Fibroblast of skin of left biceps (primary cell): ENCODE measurements around the gene TRERF1.

ENCODE experiments used
- DNase-seq, 2 experiments: peaks; one replicate each; pipeline ENCODE4 v3.0.0-alpha.2; 2013; ENCODE audit warnings: low read depth in 2 of 2

TRERF1 gene

DNA sequence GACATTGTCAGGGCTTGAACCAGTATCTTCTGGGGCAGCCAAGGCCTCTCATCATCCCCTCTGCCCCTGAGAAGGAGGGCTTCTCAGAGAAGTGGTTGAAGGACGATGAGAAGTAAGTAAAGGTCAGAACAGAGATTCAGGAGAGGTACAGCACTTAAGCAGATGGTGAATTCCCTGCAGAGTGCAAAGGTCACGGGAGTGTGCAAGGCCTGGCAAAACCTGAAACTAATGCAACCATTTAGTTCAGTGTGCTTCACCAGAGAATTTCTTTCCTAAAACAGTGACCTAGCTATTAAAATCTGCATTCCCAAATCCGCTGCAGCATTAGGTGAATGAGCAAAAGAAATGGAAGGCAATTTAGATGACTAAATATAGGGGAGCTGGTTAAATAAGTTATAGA, 58.4 kb downstream of the TRERF1 start:
- DNase-seq, result no peak

GRCh38 chr6:42392833-42393232, 58.9 kb downstream of the TRERF1 start:
- no peak for DNase-seq

DNA sequence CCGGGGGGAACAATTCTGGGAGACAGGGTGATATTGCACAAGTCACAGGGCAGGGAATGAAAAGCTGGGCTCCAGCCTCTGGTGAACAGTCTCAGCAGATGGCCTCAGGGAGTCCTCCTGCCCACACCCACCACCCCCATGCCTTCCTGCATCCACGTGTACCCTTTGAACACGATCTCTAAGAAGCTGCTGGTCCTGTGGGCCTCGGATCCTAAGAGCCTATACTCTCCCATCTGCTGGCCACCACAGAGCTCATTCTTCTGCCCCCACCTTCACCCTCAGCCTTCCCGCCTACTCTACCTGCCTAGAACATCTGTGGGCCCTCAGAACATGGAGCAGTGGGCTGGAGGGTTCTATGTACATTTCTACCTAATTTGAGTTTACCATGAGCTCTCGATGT, 60.3 kb downstream of the TRERF1 start:
- DNase-seq, result no peak

- no peak for DNase-seq
These were observed 61.3 kb downstream of the TRERF1 start for GRCh38 chr6:42390228-42390934.

DNA sequence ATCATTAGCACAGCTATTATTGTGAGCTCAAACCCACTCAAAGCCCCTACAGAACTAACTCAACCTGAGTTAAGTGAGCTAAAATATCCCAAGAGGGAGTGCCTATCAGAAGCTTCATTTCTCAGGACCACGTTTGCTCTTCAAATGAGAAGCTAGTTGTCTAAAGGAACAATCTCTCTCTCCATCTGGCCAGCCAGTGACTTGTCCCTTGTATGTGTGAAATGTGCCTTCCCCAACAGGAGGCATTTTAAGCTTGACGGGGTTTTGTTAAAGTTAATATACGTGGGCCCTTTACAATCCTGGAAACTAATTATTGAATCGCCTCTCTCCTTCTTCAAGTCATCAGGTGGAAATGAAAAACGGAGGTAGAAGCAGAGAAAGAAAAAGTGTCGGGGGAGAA, 62.0 kb downstream of the TRERF1 start:
- no peak for DNase-seq

GRCh38 chr6:42388046-42388445, 63.7 kb downstream of the TRERF1 start:
- no peak for DNase-seq

GRCh38 chr6:42387336-42387735, 64.4 kb downstream of the TRERF1 start:
- no peak for DNase-seq

- DNase-seq, result no peak
These were observed 66.4 kb downstream of the TRERF1 start for GRCh38 chr6:42385339-42385738.

DNA sequence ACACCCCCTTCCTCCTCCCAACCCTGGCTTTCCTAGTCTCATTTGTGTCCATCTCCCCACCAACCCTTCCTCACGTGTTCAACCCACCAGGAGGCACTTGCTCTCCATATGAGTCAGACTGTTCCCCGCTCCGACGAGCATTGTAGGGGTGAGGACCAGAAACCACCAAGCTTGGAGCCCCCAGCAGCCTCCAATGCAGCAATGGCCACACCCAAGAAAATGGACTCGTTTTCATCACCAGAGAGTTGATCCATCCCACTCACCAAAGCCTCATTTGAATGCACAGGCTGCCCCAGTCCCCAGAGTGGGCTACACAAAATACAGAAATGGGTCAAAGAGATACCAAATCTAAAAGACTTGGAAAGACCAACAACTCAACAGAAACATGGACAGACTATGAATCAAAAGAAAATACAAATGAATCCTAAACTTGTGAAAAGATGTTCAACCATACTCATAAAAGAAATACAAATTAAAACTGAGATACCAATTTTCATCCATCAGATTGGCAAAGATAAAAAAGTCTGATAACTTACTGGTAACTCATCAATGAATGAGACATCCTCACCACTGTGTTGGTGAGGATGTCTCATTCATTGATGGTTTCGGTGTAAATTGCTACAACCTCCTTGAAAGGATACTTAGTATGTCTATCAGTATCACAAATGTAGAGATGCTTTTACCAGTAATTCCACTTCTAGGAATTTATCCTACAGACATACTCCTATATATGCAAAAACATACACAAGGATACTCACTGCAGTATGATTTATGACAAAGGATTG, 68.1 kb downstream of the TRERF1 start:
- no peak for DNase-seq

DNA sequence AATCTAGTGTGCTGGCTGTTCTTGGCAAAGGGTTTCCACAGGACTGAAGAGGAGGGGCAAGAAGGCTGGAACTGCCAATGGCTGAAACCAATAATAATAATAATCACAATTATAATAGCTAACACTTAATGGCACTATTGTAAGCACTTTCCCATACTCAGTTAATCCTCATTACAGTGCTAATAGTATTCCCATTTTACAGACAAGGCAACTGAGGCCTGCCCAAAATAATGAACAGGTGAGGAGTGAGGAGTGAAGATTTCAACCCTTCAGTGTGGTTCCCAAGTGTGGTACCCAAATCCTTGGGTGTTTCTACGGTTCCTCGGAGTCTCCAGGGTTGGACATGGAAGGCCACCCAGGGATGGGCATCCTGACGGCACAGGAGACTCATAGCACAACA, 69.9 kb downstream of the TRERF1 start:
- no peak for DNase-seq

- DNase-seq, result no peak
These were observed 71.3 kb downstream of the TRERF1 start for GRCh38 chr6:42380228-42380979.

DNA sequence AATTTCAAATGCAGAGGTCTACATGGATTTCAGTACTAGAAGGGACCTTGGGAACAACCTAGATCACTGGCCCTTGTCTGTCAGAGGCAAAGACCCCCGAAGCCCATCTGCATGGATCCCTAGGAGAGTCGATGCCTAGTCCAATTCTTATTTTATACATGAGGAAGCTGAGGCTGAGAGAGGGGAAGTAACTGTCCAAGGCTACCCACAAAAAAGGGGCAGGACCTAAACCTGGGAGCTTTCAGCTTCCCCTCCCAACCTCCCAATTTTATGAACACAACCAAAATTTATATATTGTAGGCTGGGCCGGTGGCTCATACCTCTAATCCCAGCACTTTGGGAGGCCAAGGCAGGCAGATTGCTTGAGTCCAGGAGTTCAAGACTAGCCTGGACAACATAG, 73.2 kb downstream of the TRERF1 start:
- DNase-seq, result no peak

- no peak for DNase-seq
These were observed 73.6 kb downstream of the TRERF1 start for GRCh38 chr6:42378125-42378524.

DNA sequence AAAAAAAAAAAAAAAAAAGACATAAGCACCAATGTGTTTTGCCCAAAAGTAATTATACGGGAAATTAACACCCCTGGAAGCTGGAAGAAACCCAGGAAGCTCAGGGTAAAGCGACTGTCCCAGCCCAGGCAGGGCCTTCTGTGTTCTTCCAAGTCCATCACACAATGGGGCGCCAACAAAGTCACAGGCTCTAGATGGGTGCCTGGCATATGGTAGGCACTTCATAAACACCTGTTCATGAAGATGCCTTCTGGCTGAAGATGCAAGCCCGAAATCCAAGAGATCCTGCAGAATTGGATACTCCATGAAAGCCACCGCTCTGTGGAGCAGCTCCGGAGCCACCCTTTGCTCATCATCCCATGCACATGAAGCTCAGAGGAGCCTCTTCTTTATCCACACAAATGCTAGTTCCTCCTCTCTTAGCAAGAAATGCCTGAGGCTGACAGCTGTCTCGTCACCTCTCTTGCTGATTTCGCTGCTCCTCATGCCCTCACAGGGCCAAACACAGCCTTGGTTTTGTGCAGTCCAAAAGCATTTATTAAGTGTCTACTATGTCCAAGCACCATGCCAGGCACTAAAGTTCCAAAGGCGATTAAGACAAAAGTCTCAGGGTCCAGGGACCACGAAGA, 76.6 kb downstream of the TRERF1 start:
- no peak for DNase-seq

DNA sequence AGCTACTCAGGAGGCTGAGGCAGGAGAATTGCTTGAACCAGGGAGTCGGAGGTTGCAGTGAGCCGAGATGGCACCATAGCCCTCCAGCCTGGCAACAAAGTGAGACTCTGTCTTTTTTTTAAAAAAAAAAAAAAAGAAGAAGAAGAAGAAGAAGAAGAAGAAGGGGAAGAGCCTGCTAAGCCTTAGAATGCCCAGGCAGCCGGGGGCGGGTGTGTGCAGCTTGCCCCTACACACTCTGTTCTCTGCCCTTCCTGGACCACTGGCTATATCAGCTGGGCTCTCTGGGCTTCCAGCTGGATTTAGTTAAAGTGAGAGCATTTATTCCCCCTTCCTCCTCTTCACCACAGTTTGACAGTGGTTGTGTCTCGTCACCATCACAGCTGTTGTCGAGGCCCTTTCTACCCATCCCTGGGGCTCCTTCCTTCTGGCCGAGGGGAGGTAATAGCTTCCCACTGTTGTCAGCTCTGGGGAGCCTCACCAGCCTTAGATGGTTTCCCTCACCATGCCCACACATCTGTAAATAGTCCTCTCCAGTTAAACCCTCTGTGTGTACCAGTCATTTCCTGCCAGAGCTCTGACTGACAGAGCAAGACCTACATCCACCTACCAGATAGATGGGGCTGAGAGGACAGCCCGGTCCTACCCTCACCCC, 77.6 kb downstream of the TRERF1 start:
- no peak for DNase-seq

GRCh38 chr6:42372699-42373098, 79.0 kb downstream of the TRERF1 start:
- DNase-seq, result no peak

DNA sequence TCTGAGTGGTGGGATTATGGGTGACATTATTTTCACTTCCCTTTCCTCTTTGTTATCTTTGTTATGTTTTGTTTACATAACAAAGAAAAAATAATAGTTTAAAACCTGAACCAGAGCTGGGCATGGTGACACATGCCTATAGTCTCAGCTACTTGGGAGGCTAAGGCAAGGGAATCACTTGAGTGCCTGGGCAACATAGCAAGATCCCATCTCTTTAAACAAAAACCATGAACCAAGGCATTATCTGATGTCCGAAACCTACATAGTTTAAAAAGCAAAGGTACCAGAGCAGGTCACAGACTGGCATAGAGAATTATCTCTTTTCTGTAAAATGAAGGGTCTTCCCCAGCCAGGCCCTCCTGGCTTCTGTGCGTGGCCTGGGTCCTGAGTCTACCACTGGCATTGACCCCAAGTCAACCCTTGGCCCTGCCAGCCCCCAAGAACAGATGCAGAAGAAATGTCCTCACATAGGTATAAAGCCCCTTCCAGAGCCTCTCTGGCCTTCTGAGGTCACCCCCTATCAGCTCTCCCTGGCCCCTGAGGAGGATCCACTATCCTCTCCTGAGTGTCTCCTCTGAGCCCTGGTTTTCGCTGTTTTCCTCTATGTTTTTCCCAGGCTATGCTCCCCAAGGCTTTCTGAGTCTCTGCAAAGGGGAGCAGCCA, 81.3 kb downstream of the TRERF1 start:
- no peak for DNase-seq

GRCh38 chr6:42369568-42369967, 82.2 kb downstream of the TRERF1 start:
- no peak for DNase-seq

GRCh38 chr6:42368181-42368580, 83.5 kb downstream of the TRERF1 start:
- no peak for DNase-seq

- DNase-seq, result no peak
These were observed 84.2 kb downstream of the TRERF1 start for GRCh38 chr6:42367353-42368011.

GRCh38 chr6:42366999-42367352, 84.8 kb downstream of the TRERF1 start:
- no peak for DNase-seq
